ENCODE measurements around the gene BCLAF1.

DNA sequence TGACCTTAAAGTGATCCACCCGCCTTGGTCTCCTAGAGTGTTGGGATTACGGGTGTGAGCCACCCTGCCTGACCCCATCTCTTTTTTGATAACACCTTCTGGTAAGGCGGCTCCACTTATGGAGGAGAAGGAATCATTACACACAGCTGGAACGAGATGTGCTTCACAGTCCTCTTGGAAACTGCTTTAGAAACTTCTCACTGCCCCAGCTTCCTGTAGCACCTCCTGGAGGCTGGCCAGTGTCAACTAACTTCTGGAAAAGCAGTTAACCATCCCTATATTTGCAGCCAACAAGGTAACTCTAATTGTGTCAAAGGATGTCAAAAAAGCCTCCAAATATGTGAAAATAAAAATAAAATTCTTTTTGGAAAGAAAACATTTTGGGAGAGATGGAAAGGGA lies 48.8 kb upstream of the BCLAF1 start:
- TF ChIP-seq POLR2A (IDR thresholded peaks at IDR 0.05; ENCODE audit: low read length): no peak
- TF ChIP-seq GATA1 (IDR thresholded peaks at IDR 0.05; ENCODE audit: low read depth, low read length): no peak
